Lung (tissue), 12 donors: ENCODE measurements around the gene GALNT16. TPM values are rescaled to one million over a fixed set of nuclear protein-coding genes. Genes with fewer than 3 reads are reported as not detected.

Source experiments
- ATAC-seq: fragments of 200-7000 bp; cut with Tn5 transposase; one replicate; pipeline ENCODE4 v1.9.1; 2020; ENCODE audit warnings: moderate number of reproducible peaks; ENCODE audit not compliant: insufficient read depth, low FRiP score
- DNase-seq, 3 donors: peaks; one replicate each; pipeline ENCODE4 v3.0.0-alpha.2; 2013 to 2017
- H3K27ac ChIP-seq, 2 donors: one replicate each; pipeline ENCODE4 v1.5.1; 2013; ENCODE audit warnings: mild to moderate bottlenecking in 2 of 2, moderate library complexity in 2 of 2, control low read depth in 1 of 2, inconsistent platforms in 1 of 2, low read depth in 1 of 2, low read length in 1 of 2
- H3K27me3 ChIP-seq, 3 donors: one replicate each; pipeline ENCODE4 v1.5.1; 2013; ENCODE audit warnings: low read length in 2 of 3; ENCODE audit not compliant: control insufficient read depth in 3 of 3, insufficient read depth in 3 of 3
- H3K36me3 ChIP-seq, 4 donors: one replicate each; pipeline ENCODE4 v1.5.1; 2013; ENCODE audit warnings: low read length in 4 of 4, mild to moderate bottlenecking in 1 of 4, moderate library complexity in 1 of 4; ENCODE audit not compliant: control insufficient read depth in 4 of 4, insufficient read depth in 4 of 4
- H3K4me1 ChIP-seq, 5 donors: one replicate each; pipeline ENCODE4 v1.5.1; 2013; ENCODE audit warnings: low read length in 5 of 5, mild to moderate bottlenecking in 2 of 5, moderate library complexity in 1 of 5; ENCODE audit not compliant: control insufficient read depth in 5 of 5, insufficient read depth in 5 of 5
- H3K4me3 ChIP-seq: one replicate; pipeline ENCODE4 v1.5.1; 2013; ENCODE audit warnings: mild to moderate bottlenecking, control low read depth, moderate library complexity
- H3K9ac ChIP-seq, 2 donors: one replicate each; pipeline ENCODE4 v1.5.1; 2013; ENCODE audit warnings: low read length in 2 of 2, control low read depth in 1 of 2; ENCODE audit not compliant: insufficient read depth in 1 of 2
- H3K9me3 ChIP-seq, 4 donors: one replicate each; pipeline ENCODE4 v1.5.1; 2013; ENCODE audit warnings: low read length in 3 of 4, mild to moderate bottlenecking in 1 of 4, moderate library complexity in 1 of 4; ENCODE audit not compliant: control insufficient read depth in 4 of 4, insufficient read depth in 3 of 4
- WGBS, 2 donors: extraction: QIAGEN DNeasy Blood & Tissue Kit; methylation state at CpG; one replicate each; pipeline ENCODE4 v1.1.7; 2013; 5-methylcytosine and 5-hydroxymethylcytosine counted together
- polyA plus RNA-seq, 2 donors: library from polyadenylated mRNA; stranded (reverse); fragments of 200-250 nt; gene quantifications; one replicate each; pipeline ENCODE4 v1.2.1, GENCODE V29; 2013
- total RNA-seq, 2 donors: library from RNA; depleted of rRNA in 1 of 2; stranded (reverse); fragments of >200 nt in 1 of 2; gene quantifications; one replicate each; pipeline ENCODE4 v1.2.1, GENCODE V29; 2014 to 2021
- TF ChIP-seq, protein P1 (sequence below): IDR thresholded peaks from 2 replicates; pipeline ENCODE4 v1.5.1; 2012; ENCODE audit warnings: mild to moderate bottlenecking; ENCODE audit errors: control extremely low read depth, extremely low read depth
- donor health status: control.
- donor health status: control.
- donor health status: Bipolar disorder and iron deficiency.
- donor health status: healthy.
- donor health status: DM: yes; HTN: yes; CAD: no.

The GALNT16 gene
- total and polyA plus RNA-seq, 4 donors = 0.27 to 4.1 (median 1.4) TPM

DNA sequence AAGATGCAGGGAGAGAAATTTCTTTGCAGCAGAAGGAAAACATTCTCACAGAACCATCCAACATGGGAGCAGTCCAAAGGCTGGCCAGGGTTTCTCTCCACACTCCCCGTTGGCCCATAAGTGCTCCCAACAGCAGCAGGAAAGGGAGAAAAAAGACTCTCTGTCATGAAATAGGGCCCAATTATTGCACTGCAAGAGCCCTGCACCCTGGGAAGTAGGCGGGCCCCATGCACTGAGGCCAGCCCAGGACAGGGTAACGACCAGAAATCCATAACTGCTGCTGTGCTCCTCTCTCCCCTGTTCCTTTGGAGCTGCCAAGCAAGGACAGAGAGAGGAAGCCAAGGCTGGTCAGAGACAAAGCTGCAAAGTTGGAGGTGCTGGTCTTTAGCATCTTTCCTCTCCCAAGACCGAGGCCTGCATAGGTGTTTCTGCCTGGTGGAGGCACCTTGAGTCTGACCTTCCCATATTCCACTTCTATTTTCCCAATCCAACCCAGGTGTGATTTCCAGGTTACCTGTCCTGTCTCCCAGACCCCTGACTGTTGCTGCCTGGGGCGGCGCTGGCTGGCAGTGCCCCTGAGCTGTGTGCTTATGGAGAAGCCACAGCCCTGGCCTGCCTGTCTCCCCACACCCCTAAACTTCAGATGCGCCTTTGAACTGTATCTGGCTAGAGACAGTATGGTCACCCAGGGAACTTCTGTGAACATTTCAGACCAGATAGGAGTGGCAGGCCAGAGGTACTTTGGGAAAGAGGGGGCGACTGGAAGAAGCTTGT lies 6.8 kb downstream of the GALNT16 start:
- WGBS, 2 donors = 89 to 94% methylated on average over 8 of the region's 8 CpGs
- Histone ChIP-seq H3K27me3 (peaks cover 0 to 6% (median 3%) of the 10 kb centered on the region in 3 donors), H3K9ac (no peak overlapping the region), H3K4me1 (peaks cover 0 to 12% (median 0%) of the 10 kb centered on the region in 5 donors), H3K4me3 (no peak overlapping the region), H3K9me3 (no peaks in the 10 kb centered on the region), H3K27ac (no peak overlapping the region), H3K36me3 (no peaks in the 10 kb centered on the region)
- TF ChIP-seq, protein P1, sequence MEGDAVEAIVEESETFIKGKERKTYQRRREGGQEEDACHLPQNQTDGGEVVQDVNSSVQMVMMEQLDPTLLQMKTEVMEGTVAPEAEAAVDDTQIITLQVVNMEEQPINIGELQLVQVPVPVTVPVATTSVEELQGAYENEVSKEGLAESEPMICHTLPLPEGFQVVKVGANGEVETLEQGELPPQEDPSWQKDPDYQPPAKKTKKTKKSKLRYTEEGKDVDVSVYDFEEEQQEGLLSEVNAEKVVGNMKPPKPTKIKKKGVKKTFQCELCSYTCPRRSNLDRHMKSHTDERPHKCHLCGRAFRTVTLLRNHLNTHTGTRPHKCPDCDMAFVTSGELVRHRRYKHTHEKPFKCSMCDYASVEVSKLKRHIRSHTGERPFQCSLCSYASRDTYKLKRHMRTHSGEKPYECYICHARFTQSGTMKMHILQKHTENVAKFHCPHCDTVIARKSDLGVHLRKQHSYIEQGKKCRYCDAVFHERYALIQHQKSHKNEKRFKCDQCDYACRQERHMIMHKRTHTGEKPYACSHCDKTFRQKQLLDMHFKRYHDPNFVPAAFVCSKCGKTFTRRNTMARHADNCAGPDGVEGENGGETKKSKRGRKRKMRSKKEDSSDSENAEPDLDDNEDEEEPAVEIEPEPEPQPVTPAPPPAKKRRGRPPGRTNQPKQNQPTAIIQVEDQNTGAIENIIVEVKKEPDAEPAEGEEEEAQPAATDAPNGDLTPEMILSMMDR = no peak
- ATAC-seq (no peak), DNase-seq (no peak)

GRCh38 chr14:69267492-69267891 lies 7.5 kb downstream of the GALNT16 start:
- WGBS, 2 donors = 91 to 100% methylated on average over 4 of the region's 4 CpGs
- TF ChIP-seq, protein P1 = no peak
- no peak overlapping the region for H3K27ac ChIP-seq

GRCh38 chr14:69268223-69268622 lies 8.3 kb downstream of the GALNT16 start:
- Histone ChIP-seq H3K9ac (no peak overlapping the region), H3K27me3 (peaks cover 0 to 3% (median 0%) of the 10 kb centered on the region in 3 donors), H3K4me3 (no peak overlapping the region), H3K27ac (peak overlapping the region in 1 of 2 donors; percentile 34), H3K4me1 (peaks cover 0 to 12% (median 0%) of the 10 kb centered on the region in 5 donors), H3K9me3 (no peaks in the 10 kb centered on the region), H3K36me3 (no peaks in the 10 kb centered on the region)
- DNase-seq (no peak), ATAC-seq (no peak)
- TF ChIP-seq, protein P1 = no peak
- WGBS, 2 donors = 62 to 84% methylated on average over 2 of the region's 2 CpGs

More at GRCh38 chr14:69267492-69267891, 7.5 kb downstream of the GALNT16 start:
- no peaks in the 10 kb centered on the region for H3K36me3 ChIP-seq
- H3K4me1 ChIP-seq = peaks cover 0 to 12% (median 0%) of the 10 kb centered on the region in 5 donors
- H3K9me3 ChIP-seq = no peaks in the 10 kb centered on the region
- DNase-seq (no peak), ATAC-seq (no peak)
- H3K27me3 ChIP-seq = peaks cover 0 to 3% (median 3%) of the 10 kb centered on the region in 3 donors
- H3K9ac ChIP-seq = no peak overlapping the region
- no peak overlapping the region for H3K4me3 ChIP-seq
